GM23338 (cell line): ENCODE data around the gene SRSF8.
"Not testable (repeated sequence)": the region's sequence is repeated elsewhere in the genome, so short reads cannot be mapped to it uniquely, and the experiment has no call there.

ENCODE experiments used
- CTCF ChIP-seq, 2 experiments: fragments of 200-600 bp in 1 of 2; sonication (generic) in 1 of 2; conservative IDR thresholded peaks; 2 replicates each; pipeline versions ENCODE4 v1.5.1 to v1.6.1; 2016 to 2017; ENCODE audit warnings: antibody characterized with exemption in 2 of 2, low read depth in 2 of 2, mild to moderate bottlenecking in 2 of 2, moderate library complexity in 1 of 2
- EZH2 ChIP-seq: fragments of 200-600 bp; sonication (generic); IDR thresholded peaks from one replicate; pipeline ENCODE4 v1.8.0; 2017; ENCODE audit warnings: antibody characterized with exemption, mild to moderate bottlenecking, low read depth; ENCODE audit not compliant: unreplicated experiment
- EZH2phosphoT487 ChIP-seq: fragments of 200-600 bp; sonication (generic); IDR thresholded peaks from one replicate; pipeline ENCODE4 v1.8.1; 2018; ENCODE audit warnings: antibody characterized with exemption; ENCODE audit not compliant: unreplicated experiment
- POLR2AphosphoS5 ChIP-seq: IDR thresholded peaks from 2 replicates; pipeline ENCODE4 v1.6.1; 2016; ENCODE audit warnings: antibody characterized with exemption, low read depth
- REST ChIP-seq: IDR thresholded peaks from one replicate; pipeline ENCODE4 v1.6.1; 2018; ENCODE audit warnings: antibody characterized with exemption; ENCODE audit not compliant: unreplicated experiment
- STAT1 ChIP-seq: IDR thresholded peaks from one replicate; pipeline ENCODE4 v1.6.1; 2016; ENCODE audit warnings: antibody characterized with exemption; ENCODE audit not compliant: unreplicated experiment
- ZNF462 ChIP-seq: fragments of 250-450 bp; sonication (Bioruptor Pico); IDR thresholded peaks from 2 replicates; pipeline ENCODE4 v1.5.0; 2020; ENCODE audit warnings: mild to moderate bottlenecking, moderate library complexity

DNA sequence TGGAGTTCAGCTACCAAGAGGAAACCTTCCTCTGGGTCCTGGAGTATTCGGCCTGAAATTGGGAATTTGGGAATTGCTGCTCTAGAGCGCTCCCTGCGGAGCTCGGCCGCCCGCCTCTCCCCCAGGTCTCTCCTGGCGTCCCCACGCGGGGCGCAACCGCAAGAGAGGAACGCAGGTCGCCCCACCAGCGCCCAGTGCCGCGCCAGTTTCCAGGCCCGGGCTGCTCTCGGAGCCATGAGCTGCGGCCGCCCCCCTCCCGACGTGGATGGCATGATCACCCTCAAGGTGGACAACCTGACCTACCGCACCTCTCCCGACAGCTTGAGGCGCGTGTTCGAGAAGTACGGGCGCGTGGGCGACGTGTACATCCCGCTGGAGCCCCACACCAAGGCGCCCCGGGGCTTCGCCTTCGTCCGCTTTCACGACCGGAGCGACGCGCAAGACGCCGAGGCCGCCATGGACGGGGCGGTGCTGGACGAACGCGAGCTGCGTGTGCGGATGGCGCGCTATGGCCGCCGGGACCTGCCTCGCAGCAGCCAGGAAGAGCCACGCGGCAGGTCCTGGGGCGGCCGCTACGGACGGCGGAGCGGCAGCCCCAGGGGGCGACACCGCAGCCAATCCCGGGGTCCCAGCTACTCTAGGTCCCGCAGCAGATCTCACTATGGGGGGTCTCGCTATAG lies 29.2 kb upstream of the SRSF8 start:
- not testable (repeated sequence) for TF ChIP-seq POLR2AphosphoS5; EZH2phosphoT487; EZH2; CTCF (conservative IDR thresholded peaks at IDR 0.05; ENCODE audit: low read depth in 2 of 2); REST; ZNF462 (CRISPR knock-in tag); STAT1
